HG02678 (cell line): ENCODE measurements around the gene NRL.
"Not testable (repeated sequence)": the region's sequence is repeated elsewhere in the genome, so short reads cannot be mapped to it uniquely, and the experiment has no call there.

ENCODE experiments used
- ATAC-seq: cut with Tn5 transposase; IDR thresholded peaks from one replicate; pipeline ENCODE4 v1.9.1; 2021; ENCODE audit warnings: mild to moderate bottlenecking, moderate library complexity; ENCODE audit not compliant: unreplicated experiment

Gene NRL

DNA sequence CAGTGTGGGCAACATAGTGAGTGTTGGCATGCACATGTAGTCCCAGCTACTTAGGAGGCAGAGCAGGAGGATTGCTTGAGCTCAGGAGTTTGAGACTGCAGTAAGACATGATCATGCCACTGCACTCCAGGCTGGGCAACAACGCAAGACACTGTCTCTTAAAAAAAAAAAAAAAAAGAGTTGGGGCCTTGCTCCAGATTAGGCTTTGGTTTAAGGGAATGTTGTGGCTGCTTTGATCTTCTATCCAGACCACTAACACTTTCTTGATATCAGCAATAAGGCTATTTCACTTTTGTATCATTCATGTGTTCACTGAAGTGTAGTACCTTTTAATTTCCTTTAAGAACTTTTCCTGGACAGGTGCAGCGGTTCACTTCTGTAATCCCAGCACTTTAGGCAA lies 12.9 kb upstream of the NRL start:
- ATAC-seq, result no peak

DNA sequence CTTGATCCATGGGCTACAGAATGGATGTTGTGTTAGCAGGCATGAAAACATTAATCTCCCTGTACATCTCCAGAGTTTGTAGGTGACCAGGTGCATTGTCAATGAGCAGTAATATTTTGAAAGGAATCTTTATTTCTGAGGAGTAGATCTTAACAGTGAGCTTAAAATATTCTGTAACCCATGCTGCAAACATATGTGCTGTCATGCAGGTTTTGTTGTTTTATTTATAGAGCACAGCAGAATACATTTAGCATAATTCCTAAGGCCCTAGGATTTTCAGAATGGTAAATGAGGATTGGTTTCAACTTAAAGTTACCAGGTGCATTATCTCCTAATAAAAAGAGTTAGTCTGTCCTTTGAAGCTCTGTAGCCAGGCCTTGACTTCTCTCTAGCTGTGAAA lies 12.2 kb upstream of the NRL start:
- no peak for ATAC-seq

DNA sequence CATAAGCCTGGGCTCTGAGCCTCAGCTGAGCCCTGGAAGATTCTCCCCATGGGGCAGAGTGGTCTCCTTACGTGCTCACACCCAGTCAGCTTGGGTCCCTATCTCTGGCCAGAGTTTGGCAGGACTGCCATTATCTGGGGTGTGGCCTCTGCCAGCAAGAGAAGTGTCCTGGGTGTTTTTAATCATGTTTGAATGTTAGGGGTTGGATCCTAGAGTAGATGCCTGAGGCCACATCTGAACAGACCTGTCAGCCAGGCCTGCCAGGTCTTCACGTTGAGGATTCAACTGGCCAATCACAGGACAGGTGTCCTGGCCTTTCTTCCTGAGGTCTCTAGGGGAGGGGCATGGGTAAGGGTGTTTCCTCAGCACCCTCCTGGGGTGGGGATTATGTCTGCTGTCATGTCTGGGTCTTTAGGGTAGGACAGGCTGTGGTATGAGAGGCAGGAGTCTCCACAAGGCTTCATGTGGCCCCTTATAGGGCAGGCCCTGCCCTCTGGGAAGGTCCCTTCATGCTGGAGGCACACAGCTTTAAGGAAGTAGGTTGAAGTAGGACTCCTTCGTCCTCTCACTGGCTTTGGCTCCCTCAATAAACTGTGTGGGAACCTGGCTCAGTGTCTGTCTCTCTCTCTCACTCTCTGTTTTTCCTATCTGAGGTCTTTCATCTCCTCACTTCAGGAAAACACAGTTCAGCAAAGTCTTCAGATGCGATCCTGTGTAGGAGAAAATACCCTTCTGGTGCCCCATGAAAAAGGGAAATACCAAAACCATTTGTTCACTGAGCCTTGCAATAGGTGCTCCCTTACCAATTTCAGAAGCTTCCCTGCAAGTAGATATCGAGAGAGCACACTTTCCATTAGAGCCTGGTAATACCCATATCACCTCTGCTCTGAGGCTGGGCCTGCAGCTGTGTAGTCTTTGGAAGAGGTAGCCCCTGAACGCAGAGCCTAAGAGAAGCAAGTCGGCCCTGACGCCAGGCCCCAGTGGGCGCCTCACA lies 9.0 kb upstream of the NRL start:
- peak; percentile 68 for ATAC-seq

DNA sequence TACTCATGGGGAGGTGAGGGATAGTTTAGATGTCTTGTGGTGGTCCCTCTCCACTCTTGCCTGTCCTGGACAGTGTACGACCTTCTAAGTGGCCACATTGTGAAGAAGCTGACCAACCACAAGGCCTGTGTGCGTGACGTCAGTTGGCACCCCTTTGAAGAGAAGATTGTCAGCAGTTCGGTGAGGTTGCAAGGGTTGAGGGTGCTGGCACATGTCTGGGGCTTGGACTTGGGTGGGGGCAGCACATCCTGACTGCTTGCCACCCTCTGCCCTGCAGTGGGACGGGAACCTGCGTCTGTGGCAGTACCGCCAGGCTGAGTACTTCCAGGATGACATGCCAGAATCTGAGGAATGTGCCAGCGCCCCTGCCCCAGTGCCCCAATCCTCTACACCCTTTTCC lies 8.1 kb upstream of the NRL start:
- no peak for ATAC-seq

DNA sequence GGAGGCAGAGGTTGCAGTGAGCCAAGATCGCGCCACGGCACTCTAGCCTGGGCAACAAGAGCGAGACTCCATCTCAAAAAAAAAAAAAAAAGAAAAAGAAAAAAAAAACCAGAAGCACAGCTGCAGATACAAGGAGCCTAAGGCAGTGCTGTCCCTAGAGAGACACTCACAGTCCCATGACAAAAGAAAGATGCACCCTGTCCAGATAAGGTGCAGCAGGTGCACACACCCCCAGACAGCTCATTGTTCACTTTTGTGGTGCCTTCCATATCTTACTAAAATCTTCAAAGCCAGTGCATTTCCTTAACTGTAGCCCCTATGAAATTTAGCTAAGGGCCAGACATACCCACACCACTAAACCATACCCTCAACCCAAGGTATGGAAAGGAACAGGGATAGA lies 7.7 kb upstream of the NRL start:
- no peak for ATAC-seq

DNA sequence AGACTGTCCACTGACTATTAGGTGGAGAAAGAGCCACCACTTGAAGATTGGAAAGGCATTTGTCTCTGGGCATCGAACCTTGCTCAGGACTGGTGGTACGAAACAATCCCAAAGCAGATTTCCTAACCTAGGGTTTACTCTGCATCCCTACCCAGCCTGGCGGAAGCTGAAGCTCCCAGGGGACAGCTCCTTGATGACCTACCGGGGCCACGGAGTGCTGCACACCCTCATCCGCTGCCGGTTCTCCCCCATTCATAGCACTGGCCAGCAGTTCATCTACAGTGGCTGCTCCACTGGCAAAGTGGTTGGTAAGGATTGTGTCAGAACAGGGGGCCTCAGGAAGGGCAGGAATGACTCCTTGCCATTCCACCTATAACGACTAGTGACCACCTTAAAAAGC lies 6.5 kb upstream of the NRL start:
- no peak for ATAC-seq

DNA sequence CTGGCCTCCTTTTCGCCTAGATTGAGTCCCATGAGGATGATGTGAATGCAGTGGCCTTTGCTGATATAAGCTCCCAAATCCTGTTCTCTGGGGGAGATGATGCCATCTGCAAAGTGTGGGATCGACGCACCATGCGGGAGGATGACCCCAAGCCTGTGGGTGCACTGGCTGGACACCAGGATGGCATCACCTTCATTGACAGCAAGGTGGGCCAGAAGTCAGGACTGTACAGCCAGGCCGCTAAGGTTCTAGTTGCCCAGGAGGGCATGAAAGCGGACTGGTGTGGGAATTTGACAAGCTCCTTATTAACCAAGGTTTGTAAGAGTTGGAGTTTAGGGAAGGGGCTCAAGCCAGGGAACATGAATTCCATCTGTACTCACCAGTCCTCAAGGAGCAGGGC lies 4.9 kb upstream of the NRL start:
- no peak for ATAC-seq

DNA sequence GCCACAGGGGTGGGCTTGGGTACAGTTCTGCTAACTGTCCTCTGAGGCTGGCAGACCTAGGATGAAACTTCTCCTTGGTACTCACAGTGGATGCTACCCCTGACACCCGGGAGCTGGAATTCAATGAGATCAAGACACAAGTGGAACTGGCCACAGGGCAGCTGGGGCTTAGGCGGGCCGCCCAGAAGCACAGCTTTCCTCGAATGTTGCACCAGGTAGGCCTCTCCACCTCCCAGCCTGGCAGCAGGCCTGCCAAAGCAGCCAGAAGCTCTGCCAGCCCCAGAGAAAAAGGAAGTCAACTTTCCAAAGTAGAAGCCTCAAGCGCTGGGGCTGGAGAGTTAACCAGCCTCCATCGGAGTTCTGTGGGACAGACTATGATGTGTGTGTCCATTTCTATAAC lies 2.4 kb upstream of the NRL start:
- ATAC-seq, result no peak

DNA sequence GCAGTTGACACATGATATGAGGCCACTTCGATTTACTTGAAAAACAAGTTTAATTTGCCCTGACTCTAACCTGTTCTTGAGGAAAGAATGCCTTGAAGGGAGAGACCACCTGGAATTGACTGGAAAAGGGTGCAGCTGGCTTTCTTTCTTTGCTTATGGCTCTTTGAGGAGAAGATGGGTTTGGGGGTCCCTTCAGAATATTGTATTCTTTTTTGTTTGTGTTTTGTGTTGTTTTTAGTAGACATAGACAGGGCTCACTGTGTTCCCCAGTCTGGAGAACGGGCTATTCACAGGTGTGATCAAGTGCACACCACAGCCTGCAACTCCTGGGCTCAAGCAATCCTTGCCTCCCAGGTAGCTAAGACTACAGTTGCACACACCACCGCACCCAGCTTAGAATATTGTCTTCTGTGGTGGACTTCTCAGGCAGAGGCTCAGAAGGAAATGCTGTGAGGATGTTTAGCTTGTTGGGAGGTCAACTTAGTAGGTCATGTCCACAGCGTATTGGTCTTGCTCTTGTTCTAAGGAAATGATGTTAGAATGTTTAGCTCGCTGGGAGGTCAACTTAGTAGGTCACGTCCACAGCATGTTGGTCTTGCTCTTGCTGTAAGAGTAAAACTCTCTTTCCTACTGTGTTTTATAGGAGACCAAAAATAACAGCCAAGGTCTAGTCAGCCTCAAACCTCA lies 1.5 kb upstream of the NRL start:
- ATAC-seq, result no peak

DNA sequence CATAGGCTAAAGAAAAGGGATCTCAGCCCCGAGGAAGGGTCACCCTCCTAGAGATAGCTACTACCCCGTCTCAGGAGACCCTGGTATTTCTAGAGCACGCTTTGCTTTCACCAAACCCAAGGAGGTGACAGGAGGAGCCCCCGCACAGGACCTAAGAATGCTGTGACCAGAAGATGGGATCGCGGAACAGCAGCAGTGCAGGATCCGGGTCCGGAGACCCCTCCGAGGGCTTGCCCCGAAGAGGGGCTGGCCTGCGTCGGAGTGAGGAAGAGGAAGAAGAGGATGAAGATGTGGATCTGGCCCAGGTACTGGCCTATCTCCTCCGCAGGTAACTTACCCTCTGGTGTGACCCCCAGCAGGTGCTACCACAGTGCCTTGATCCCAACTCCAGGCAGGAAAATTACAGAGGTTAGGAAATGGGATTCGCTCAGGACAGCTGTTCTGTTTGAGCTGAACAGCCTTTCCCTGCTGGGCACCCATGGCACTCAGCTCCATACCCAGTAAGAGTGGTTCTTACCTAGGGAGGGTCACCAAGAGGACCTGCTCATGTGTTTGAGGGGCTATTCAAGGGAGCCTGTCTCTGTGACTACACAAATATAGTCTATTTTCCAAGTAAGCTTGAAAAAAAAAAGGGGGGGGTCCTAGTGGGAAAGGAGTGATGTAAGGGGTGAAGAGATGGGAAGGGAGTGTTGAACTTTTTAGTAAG lies 826 bp upstream of the NRL start:
- ATAC-seq, result no peak

DNA sequence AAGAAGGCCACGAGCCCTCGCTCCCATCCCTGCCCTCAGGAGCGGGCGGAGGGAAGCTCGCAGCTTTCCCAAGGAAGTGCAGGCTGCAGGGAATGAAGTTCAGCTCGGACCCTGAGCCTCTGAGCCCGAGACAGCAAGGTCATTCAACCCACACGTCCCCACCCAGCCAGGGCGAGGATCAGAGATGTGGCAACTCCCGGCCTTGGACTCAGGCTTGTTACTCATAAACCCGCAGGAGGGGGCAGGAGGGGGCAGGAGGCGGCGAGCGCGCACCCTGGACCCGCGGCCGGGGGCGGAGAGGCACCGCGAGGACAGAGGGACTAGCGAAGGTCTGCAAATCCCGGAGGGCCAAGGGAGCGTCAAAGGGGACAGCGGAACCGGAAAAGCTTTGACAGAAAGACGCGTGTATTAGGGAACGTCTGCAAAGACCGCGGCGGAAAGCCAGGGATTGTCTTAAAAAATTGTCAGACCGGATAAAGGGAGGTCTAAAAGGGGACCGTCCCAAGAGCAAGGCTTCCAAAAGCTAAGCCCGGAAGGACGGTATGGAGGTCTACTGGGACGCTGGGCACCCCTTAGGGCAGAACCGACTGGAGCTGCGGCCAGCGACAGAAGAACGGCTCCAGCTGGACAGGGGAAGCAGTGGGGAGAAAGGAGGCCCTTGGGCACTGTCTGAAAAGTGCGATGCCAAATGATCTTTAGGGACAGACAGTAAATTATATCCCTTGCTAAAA lies 783 bp downstream of the NRL start:
- peak; percentile 27 for ATAC-seq

DNA sequence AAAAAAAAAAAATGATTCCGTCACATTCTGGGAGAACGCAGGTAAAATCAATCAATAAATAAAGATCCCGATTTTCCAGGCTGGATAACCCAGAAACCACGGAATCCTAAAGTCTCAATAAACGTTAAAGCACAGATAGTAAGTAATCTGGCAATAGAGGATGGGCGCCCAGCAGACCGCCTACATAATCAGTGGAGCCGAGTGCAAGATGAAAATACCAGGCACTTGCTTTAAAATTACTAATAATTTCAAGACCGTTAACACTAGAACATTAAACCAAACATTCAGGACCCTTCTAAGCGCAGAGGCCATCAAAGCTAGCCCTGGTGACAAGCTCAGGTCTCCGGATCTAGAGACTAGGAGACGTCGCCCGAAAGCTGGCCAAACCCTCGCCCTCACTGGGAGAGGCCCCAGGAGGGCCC lies 1.4 kb downstream of the NRL start:
- no peak for ATAC-seq

DNA sequence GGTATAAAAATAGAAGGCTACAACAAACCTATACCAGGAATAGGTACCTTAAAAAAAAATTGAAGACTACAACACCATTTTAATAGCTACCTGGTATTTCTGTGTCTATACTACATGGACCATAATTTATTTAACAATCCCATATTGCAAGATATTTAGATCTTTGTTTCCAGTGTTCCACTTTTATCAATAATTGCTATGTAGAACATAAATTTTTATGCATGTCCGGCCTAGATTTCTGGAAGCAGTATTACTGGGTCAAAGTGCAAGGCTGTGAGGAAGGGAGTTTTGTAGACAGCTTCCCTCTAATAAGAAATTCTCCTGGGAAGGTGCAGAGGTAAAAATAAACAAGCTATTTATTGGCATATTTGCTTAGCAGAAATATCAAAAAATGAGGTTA lies 4.2 kb downstream of the NRL start:
- no peak for ATAC-seq

DNA sequence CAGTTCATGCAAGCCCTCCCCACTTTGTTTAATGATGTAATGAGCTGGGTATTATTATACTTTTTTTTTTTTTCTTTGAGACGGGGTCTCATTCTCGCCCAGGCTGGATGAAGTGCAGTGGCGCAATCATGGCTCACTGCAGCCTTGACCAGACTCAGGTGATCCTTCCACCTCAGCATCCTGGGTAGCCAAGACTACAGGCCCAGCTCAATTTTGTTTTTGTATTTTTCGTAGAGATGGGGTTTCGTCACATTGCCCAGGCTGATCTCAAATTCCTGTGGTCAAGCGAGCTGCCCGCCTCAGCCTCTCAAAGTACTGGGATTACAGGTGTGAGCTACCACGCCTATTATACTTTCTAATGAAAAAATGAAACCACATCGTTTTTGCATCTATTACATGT lies 4.7 kb downstream of the NRL start:
- ATAC-seq, result no peak

DNA sequence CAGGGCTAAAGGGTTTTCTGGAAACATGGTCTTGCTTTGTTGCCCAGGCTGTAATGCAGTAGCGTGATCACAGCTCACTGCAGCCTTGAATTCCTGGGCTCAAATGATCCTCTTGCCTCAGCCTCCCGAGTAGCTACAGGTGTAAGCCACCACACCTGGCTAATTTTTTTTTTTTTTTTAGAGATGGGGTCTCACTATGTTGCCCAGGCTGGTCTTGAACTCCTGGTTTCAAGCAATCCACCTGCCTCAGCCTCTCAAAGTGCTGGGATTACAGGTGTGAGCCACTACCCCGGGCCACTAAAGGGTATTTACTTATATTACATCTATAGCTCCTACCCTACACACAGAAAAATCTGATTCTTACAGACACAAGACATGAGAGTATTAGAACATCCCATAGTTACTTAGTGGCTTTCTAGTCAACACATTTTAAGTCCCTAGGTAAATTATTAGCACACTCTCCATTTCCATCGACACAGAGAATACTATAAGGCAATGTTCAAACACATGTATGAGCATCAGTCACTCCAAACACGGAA lies 6.3 kb downstream of the NRL start:
- peak; percentile 26 for ATAC-seq

DNA sequence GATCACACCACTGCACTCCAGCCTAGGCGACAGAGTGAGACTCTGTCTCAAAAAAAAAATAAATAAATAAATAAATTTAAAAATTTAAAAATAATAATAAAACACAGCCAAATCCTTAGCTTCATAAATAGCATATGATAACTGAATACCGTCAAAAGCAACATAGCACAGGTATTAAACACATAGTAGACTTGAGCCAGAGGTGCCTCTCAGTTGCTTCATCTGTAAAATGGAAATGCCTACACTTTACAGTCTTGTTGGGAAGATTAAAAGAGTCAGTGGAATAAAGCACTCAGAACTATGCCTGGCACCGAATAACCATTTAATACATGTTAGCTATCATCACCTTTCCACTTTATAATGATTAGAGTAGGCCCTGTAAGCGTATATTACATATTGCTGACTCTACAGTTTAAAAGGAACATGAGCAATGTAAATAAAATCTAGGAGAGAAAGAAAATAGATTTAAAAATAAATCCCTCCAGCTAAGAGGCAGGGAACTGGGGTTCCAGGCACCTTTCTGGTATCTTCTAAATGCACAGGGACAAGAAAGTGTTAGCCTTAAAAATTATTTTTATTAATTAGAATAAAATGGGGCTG lies 8.0 kb downstream of the NRL start:
- no peak for ATAC-seq

DNA sequence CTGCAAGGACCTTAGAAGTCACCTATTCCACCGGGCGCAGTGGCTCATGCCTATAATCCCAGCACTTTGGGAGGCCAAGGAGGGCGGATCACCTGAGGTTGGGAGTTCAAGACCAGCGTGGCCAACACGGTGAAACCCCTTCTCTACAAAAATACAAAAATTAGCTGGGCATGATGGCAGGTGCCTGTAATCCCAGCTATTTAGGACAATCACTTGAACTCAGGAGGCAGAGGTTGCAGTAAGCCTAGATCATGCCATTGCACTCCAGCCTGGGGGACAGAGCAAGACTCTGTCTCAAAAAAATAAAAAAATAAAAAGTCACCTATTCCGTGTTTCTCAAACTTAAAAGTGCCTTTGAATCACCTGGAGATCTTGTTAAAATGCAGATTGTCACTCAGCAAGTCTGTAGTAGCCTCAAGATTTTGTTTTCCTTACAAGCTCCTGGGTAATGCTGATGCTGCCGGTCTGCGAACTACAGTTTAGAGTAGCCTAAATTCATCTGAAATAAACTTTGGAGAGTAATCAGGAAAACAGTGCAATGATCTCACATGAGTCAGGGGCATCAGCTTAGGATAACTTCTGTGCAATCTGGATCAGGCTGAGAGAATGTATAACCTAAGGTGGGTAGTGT lies 9.0 kb downstream of the NRL start:
- ATAC-seq, result not testable (repeated sequence)

DNA sequence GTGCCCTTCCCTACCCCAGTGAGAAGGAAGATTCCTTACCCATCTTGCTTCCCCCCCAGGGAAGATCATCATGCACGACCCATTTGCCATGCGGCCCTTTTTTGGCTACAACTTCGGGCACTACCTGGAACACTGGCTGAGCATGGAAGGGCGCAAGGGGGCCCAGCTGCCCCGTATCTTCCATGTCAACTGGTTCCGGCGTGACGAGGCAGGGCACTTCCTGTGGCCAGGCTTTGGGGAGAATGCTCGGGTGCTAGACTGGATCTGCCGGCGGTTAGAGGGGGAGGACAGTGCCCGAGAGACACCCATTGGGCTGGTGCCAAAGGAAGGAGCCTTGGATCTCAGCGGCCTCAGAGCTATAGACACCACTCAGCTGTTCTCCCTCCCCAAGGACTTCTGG lies 11.3 kb downstream of the NRL start:
- no peak for ATAC-seq

DNA sequence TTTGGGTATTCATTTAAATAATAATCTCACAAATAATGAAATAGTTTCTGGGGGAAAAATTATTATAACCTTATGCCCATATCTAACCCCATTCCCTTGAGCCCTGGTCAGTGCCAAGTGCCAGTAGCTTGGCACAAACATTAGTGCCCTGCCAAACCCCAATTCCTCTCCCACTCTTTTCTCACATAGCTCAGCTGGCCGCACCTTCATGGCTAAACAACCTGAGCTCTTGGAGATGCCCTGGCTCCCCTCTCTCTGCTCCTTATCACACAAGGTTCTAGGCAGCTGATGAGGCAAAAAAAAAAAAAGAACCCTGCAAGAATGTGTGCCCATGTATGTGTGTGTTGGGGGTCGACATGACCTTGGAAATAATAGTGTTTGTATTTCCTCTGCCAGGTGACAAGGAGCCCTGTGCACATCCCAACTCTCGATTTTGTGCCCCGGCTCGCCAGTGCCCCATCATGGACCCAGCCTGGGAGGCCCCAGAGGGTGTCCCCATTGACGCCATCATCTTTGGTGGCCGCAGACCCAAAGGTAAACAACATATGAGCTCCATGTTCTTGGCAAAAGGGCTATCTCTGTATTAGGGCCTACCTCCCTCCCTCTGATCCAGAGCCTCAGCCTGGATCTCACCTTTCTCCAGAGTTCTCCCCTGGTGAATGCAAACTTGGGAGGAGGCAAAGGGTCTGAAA lies 12.2 kb downstream of the NRL start:
- no peak for ATAC-seq
